Keratinocyte (primary cell): ENCODE results near the gene WDR70.

Experiments used
- EZH2 ChIP-seq: IDR thresholded peaks from one replicate; pipeline ENCODE4 v1.6.1; 2012; ENCODE audit warnings: inconsistent platforms, mild to moderate bottlenecking, low read length, moderate library complexity
- TF ChIP-seq, protein P1 (sequence below), 3 experiments: IDR thresholded peaks in 1 of 3; conservative IDR thresholded peaks in 1 of 3; optimal IDR thresholded peaks in 1 of 3; 2 replicates in 2 of 3; 3 replicates in 1 of 3; pipeline versions ENCODE3 to v1.5.1; 2011; ENCODE audit warnings: low read length in 3 of 3, mild to moderate bottlenecking in 3 of 3, moderate library complexity in 2 of 3, control low read depth in 1 of 3, inconsistent platforms in 1 of 3; ENCODE audit not compliant: insufficient read depth in 2 of 3; ENCODE audit errors: extremely low read depth in 1 of 3

DNA sequence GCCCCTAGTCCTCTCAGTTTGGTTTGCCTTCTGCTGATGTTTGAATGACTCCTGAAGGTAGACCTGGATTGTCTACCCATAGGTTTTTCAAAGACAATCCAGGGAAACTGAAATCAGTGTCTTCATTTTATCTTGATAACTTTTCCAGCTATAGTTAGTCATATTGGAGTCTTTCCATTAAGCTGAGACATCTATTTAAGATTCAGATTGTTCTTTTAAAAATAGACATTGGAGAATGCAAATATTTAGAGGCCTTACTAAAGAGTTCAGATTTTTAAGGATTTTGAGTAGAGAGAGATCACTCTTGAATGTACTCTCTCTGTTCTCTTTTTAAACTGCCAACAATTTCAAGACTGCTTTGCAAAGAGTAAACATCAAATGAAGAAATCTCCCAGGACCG is 391.7 kb downstream of the WDR70 start:
- TF ChIP-seq, protein P1, sequence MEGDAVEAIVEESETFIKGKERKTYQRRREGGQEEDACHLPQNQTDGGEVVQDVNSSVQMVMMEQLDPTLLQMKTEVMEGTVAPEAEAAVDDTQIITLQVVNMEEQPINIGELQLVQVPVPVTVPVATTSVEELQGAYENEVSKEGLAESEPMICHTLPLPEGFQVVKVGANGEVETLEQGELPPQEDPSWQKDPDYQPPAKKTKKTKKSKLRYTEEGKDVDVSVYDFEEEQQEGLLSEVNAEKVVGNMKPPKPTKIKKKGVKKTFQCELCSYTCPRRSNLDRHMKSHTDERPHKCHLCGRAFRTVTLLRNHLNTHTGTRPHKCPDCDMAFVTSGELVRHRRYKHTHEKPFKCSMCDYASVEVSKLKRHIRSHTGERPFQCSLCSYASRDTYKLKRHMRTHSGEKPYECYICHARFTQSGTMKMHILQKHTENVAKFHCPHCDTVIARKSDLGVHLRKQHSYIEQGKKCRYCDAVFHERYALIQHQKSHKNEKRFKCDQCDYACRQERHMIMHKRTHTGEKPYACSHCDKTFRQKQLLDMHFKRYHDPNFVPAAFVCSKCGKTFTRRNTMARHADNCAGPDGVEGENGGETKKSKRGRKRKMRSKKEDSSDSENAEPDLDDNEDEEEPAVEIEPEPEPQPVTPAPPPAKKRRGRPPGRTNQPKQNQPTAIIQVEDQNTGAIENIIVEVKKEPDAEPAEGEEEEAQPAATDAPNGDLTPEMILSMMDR (optimal IDR thresholded peaks at IDR 0.05 in 1 of 3, IDR thresholded peaks at IDR 0.05 in 1 of 3, conservative IDR thresholded peaks at IDR 0.05 in 1 of 3; ENCODE audit: extremely low read depth in 1 of 3, insufficient read depth in 2 of 3, low read length in 3 of 3), result no peak
- no peak for TF ChIP-seq EZH2
